Gastroesophageal sphincter (tissue), 4 donors: Measurements from ENCODE around the gene TCF12. TPM values are rescaled to one million over a fixed set of nuclear protein-coding genes. Genes with fewer than 3 reads are reported as not detected.

Experiments
- ATAC-seq: fragments of 150-250 bp; one replicate; pipeline ENCODE4 v1.9.1; 2016; ENCODE audit warnings: mild to moderate bottlenecking, moderate library complexity
- H3K27ac ChIP-seq, 4 donors: fragments of 200-600 bp; sonication (generic) in 3 of 4; 1 replicate in 3 of 4; 2 replicates in 1 of 4; pipeline ENCODE4 v1.5.1; 2016 to 2019
- H3K27me3 ChIP-seq: fragments of 200-600 bp; sonication (generic); one replicate; pipeline ENCODE4 v1.5.1; 2019
- H3K36me3 ChIP-seq, 2 donors: fragments of 200-600 bp; sonication (generic); one replicate each; pipeline ENCODE4 v1.5.1; 2019; ENCODE audit warnings: control low read depth in 1 of 2
- H3K4me1 ChIP-seq, 3 donors: fragments of 200-600 bp; sonication (generic); 1 replicate in 2 of 3; 2 replicates in 1 of 3; pipeline ENCODE4 v1.5.1; 2016 to 2019; ENCODE audit warnings: control low read depth in 2 of 3
- H3K4me3 ChIP-seq, 2 donors: fragments of 200-600 bp; sonication (generic); one replicate each; pipeline ENCODE4 v1.5.1; 2019; ENCODE audit warnings: mild to moderate bottlenecking in 1 of 2, moderate library complexity in 1 of 2
- H3K9me3 ChIP-seq, 3 donors: fragments of 200-600 bp; sonication (generic); one replicate each; pipeline ENCODE4 v1.5.1; 2017 to 2019; ENCODE audit warnings: control low read depth in 2 of 3
- EP300 ChIP-seq: sonication (generic); formaldehyde crosslinking; IDR thresholded peaks from one replicate; pipeline ENCODE4 v1.6.1; 2017; ENCODE audit warnings: antibody characterized with exemption, mild to moderate bottlenecking
- POLR2A ChIP-seq, 2 donors: fragments of 450-650 bp; IDR thresholded peaks; one replicate each; pipeline ENCODE4 v1.6.1; 2017; ENCODE audit warnings: antibody characterized with exemption in 2 of 2, mild to moderate bottlenecking in 2 of 2, moderate library complexity in 1 of 2
- POLR2AphosphoS5 ChIP-seq: sonication (generic); formaldehyde crosslinking; IDR thresholded peaks from one replicate; pipeline ENCODE4 v1.6.1; 2017; ENCODE audit warnings: antibody characterized with exemption
- WGBS, 2 donors: methylation state at CpG; one replicate each; pipeline ENCODE4 v1.1.5; 2018; ENCODE audit warnings: low coverage in 1 of 2; 5-methylcytosine and 5-hydroxymethylcytosine counted together
- total RNA-seq, 4 donors: library from RNA; depleted of rRNA; stranded (reverse); fragments of >200 nt; gene quantifications; one replicate each; pipeline ENCODE4 v1.1.0, GENCODE V29; 2016
- TF ChIP-seq, protein P1 (sequence below), 4 experiments: fragments of 200-600 bp in 2 of 4; fragments of 450-650 bp in 2 of 4; sonication (generic) in 1 of 4; IDR thresholded peaks; one replicate each; pipeline ENCODE4 v1.5.1; 2017 to 2019; ENCODE audit warnings: antibody characterized with exemption in 4 of 4, mild to moderate bottlenecking in 2 of 4, moderate library complexity in 2 of 4

Gene TCF12
- total RNA-seq, 4 donors from 2014 or later, result 78.1 to 194 (median 154) TPM

DNA sequence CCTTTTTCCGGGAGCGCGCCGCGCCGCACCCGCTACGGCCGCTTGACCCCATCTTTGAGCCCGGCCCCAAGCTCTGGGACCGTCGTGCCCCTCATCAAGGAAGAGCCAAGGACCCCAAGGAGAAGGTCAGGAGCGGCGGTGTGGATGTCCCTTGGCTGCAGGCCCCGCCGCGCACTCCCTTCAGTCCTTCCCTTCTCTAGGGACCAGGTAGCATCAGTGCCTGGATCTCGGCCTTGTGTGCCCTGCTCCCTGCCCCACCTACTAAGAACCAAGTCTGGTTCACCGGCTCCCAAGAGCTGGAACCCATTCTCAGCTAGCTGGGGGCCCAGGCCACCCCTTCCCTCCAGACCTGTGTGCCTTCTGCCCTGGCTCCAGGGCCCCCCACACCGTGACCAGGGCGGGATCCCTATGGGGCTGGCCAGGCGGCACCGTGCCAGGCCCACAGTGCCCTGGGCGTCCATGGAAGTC lies 388.5 kb downstream of the TCF12 start:
- TF ChIP-seq, protein P1, sequence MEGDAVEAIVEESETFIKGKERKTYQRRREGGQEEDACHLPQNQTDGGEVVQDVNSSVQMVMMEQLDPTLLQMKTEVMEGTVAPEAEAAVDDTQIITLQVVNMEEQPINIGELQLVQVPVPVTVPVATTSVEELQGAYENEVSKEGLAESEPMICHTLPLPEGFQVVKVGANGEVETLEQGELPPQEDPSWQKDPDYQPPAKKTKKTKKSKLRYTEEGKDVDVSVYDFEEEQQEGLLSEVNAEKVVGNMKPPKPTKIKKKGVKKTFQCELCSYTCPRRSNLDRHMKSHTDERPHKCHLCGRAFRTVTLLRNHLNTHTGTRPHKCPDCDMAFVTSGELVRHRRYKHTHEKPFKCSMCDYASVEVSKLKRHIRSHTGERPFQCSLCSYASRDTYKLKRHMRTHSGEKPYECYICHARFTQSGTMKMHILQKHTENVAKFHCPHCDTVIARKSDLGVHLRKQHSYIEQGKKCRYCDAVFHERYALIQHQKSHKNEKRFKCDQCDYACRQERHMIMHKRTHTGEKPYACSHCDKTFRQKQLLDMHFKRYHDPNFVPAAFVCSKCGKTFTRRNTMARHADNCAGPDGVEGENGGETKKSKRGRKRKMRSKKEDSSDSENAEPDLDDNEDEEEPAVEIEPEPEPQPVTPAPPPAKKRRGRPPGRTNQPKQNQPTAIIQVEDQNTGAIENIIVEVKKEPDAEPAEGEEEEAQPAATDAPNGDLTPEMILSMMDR (IDR thresholded peaks at IDR 0.05), result peak in 1 of 4 experiments; percentile 3
- no peak for TF ChIP-seq POLR2A (IDR thresholded peaks at IDR 0.05)
- H3K4me3 ChIP-seq, result peak overlapping the region; percentile 16 to 59
- no peak for ATAC-seq
- no peaks in the 10 kb centered on the region for H3K9me3 ChIP-seq
- WGBS, 2 donors, result 63% methylated on average over 4 of the region's 24 CpGs; no CpG with 5 or more reads in 1 of the 2 donors
- H3K36me3 ChIP-seq, result no peaks in the 10 kb centered on the region
- H3K27ac ChIP-seq, result peak overlapping the region in 1 of 4 donors; percentile 57
- H3K27me3 ChIP-seq, result no peaks in the 10 kb centered on the region
- peaks cover 0 to 14% (median 0%) of the 10 kb centered on the region in 3 donors for H3K4me1 ChIP-seq

DNA sequence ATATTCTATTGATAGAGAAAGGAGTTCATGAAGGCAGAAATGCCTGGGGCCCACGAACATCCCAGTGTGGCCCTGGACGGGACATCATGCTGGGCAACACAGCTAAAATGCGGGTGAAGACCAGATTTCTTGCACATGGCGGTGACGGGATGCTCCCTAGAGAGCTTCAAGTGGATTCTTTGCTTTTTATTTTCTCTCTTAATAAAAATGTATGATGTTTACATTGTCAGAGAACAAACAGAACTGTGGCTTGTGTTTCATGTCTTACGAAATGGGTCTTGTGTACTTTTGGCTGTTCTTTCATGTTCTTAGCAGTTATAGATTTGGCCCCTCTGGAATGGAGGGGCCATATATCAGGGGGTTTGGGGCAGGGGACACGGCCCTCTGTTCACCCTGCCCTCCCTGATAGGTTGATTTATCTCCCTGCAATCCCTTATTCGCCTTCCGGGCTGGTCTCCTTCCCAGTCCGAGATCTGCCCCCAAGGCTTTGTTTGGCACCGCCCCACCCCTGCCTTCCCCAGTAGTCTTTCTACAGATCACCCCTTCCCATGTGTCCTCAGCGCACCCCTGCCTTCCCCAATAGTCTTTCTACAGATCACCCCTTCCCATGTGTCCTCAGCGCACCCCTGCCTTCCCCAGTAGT lies 389.2 kb downstream of the TCF12 start:
- TF ChIP-seq POLR2AphosphoS5 (no peak), POLR2A (IDR thresholded peaks at IDR 0.05) (no peak), EP300 (no peak)
- TF ChIP-seq, protein P1 (IDR thresholded peaks at IDR 0.05), result no peak
- Histone ChIP-seq H3K4me3 (no peak overlapping the region), H3K36me3 (no peaks in the 10 kb centered on the region), H3K9me3 (no peaks in the 10 kb centered on the region), H3K27me3 (no peaks in the 10 kb centered on the region), H3K27ac (no peak overlapping the region), H3K4me1 (peaks cover 0 to 14% (median 0%) of the 10 kb centered on the region in 3 donors)
- ATAC-seq, result no peak
- whole genome bisulfite sequencing, 2 donors, result 81 to 83% methylated on average over 9 to 10 of the region's 13 CpGs

DNA sequence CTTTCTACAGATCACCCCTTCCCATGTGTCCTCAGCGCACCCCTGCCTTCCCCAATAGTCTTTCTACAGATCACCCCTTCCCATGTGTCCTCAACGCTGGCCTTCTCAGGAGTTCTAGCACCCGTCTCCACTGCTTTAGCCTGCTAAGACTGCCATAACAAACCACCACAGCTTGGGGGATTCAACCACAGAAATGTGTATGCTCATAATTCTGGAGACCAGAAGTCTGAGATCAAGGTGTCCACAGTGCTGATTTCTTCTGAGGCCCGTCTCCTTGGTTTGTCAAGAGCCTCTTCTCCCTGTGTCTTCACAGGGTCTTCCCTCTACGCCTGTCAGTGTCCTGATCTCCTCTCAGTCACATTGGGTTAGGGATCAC lies 389.7 kb downstream of the TCF12 start:
- no peak for ATAC-seq
- H3K4me1 ChIP-seq, result peaks cover 0 to 14% (median 0%) of the 10 kb centered on the region in 3 donors
- no peak for TF ChIP-seq POLR2AphosphoS5
- 84 to 100% methylated on average over 3 to 5 of the region's 5 CpGs for WGBS, 2 donors
- H3K4me3 ChIP-seq, result no peak overlapping the region
- no peaks in the 10 kb centered on the region for H3K27me3 ChIP-seq
- H3K36me3 ChIP-seq, result no peaks in the 10 kb centered on the region
- no peak overlapping the region for H3K27ac ChIP-seq
- H3K9me3 ChIP-seq, result no peaks in the 10 kb centered on the region

DNA sequence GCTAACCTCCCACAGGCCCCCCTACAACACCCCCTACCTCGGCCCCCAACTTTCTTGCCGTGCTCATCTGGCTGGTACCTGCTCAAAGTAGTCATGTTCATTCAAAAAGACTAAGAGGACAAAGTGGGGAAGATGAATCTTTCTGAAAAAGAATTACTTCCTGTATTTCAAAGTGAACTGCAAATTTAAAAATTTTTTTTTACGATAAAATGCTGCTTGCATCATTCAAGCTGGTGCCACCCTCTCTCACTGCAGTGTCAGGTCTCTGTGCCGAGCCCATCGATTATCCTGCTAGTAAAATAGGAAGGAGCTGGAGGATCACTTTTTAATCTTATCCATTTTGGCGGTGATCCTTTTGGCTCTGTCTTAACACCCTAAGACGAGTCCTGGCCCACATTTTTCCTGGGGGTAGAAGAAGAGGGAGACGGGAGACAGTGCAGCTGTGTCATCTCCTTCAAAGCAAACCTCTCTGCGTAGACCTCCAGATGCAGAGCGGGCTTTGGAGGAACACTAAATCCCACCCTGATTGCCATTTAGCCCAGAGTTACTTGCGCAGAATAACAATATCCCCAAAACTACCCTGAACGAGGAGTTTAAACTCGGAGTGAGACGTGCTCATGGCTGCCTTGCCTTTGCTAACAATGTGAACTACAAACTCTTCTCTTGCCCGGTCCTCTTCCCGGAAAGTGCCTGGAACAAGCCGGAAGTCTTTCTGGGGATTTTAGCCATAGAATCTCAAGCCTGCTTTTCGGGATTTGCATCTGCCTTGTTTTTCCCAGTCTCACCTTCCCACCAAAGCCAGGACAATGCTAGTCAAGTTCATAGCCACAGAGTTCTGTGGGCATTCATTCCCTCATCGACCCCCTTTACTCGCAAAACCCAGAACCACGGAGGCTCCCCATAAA lies 391.7 kb downstream of the TCF12 start:
- TF ChIP-seq, protein P1 (IDR thresholded peaks at IDR 0.05), result no peak
- no peak for TF ChIP-seq POLR2A (IDR thresholded peaks at IDR 0.05)
- TF ChIP-seq POLR2AphosphoS5, result no peak
- no peak for TF ChIP-seq EP300
- 68 to 78% methylated on average over 11 to 16 of the region's 21 CpGs for WGBS, 2 donors

DNA sequence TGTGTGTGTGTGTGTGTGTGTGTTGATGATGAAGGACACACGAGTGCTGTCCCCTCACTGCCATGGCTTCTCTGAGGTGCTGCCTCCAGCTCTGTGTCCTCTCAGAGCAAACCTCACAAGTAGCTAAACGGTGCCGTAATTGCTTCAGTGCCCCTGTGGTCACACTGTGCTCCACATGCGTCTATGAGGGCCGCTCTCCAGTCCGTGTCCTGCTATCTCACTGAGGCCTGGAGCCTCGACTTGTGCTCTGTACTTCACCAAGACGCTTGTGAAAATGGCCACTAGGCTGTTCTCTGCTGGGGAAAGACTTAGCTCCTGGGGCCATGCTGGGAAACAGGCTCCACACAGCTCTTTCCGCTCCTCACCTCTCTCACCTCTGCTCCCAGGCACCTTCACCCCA lies 392.4 kb downstream of the TCF12 start:
- 78 to 91% methylated on average over 1 to 8 of the region's 9 CpGs for WGBS, 2 donors
- TF ChIP-seq EP300, result no peak
- Histone ChIP-seq H3K4me3 (no peak overlapping the region), H3K36me3 (no peaks in the 10 kb centered on the region), H3K27me3 (no peaks in the 10 kb centered on the region), H3K9me3 (no peaks in the 10 kb centered on the region), H3K4me1 (peaks cover 0 to 13% (median 0%) of the 10 kb centered on the region in 3 donors), H3K27ac (no peak overlapping the region)
- no peak for ATAC-seq

More for the DNA sequence above, 391.7 kb downstream of the TCF12 start:
- Histone ChIP-seq H3K4me3 (no peak overlapping the region), H3K36me3 (no peaks in the 10 kb centered on the region), H3K27ac (no peak overlapping the region), H3K27me3 (no peaks in the 10 kb centered on the region), H3K4me1 (peaks cover 0 to 14% (median 0%) of the 10 kb centered on the region in 3 donors), H3K9me3 (no peaks in the 10 kb centered on the region)
- ATAC-seq, result no peak
